ENCODE data around the gene SQSTM1.

SQSTM1 gene

GRCh38 chr5:179820127-179820482, 600 bp upstream of the SQSTM1 start:
- Histone ChIP-seq H3K27ac (replicated peaks) (peak overlapping the region; percentile 89), H3K4me3 (replicated peaks; ENCODE audit: insufficient read depth, low read length) (peak overlapping the region; percentile 88), H3K27me3 (ENCODE audit: insufficient read depth, poor library complexity, severe bottlenecking) (no peaks in the 10 kb centered on the region)
- no peak for TF ChIP-seq POLR2AphosphoS5 (IDR thresholded peaks at IDR 0.05; ENCODE audit: low read depth)
- no peak for TF ChIP-seq GABPA (IDR thresholded peaks at IDR 0.05; ENCODE audit: low read depth)
- DNase-seq (ENCODE audit: low read depth in 1 of 2, low spot score in 1 of 2), result no peak

DNA sequence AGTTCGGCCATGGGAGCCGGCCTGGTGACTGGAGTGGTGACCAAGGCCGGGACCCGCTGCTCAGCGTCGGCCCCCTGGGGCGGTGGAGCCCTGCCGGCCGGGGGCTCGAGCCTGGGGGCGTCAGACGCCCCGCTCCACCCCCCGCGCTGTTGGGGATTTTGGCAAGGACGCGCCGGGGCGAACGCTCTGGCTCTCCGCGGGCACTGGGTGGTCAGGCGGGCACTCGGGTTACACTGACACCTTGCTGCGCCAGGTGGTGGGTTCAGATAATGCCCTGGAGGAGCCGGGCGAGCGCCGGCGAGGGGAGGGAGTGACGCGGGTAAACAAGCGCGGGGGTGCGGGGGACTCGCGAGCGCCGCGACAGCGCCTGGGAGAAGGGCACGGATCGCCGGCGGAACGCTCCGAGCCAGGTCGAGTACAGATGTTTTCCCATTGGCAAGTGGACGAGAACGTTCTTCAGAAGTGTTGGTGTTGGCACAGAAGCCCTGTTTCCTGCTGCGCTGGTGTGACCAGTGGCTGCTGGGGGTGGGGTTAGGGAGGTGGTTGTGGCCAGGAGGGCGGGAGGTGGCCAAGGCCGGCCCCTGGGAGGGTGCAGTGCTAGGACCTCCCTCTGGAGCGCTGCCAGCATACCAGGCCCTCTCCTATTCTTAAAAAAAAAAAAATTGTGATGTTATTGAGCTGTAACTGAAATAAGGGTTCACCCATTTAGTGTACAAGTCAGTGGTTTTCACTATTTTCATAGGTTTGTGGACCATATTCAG, 773 bp downstream of the SQSTM1 start:
- Histone ChIP-seq H3K27me3 (ENCODE audit: insufficient read depth, poor library complexity, severe bottlenecking) (no peaks in the 10 kb centered on the region), H3K4me3 (replicated peaks; ENCODE audit: insufficient read depth, low read length) (peak overlapping the region; percentile 88), H3K27ac (replicated peaks) (peak overlapping the region; percentile 89)
- no peak for TF ChIP-seq SPI1 (IDR thresholded peaks at IDR 0.05; ENCODE audit: borderline replicate concordance, low read depth)
- TF ChIP-seq POLR2AphosphoS5 (IDR thresholded peaks at IDR 0.05; ENCODE audit: low read depth), result 0 out of 2 replicates have a peak, but pooled peaks have one; percentile 27
- TF ChIP-seq, protein P1, sequence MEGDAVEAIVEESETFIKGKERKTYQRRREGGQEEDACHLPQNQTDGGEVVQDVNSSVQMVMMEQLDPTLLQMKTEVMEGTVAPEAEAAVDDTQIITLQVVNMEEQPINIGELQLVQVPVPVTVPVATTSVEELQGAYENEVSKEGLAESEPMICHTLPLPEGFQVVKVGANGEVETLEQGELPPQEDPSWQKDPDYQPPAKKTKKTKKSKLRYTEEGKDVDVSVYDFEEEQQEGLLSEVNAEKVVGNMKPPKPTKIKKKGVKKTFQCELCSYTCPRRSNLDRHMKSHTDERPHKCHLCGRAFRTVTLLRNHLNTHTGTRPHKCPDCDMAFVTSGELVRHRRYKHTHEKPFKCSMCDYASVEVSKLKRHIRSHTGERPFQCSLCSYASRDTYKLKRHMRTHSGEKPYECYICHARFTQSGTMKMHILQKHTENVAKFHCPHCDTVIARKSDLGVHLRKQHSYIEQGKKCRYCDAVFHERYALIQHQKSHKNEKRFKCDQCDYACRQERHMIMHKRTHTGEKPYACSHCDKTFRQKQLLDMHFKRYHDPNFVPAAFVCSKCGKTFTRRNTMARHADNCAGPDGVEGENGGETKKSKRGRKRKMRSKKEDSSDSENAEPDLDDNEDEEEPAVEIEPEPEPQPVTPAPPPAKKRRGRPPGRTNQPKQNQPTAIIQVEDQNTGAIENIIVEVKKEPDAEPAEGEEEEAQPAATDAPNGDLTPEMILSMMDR (IDR thresholded peaks at IDR 0.05; ENCODE audit: insufficient read depth, low read length), result no peak
- DNase-seq (ENCODE audit: low read depth in 1 of 2, low spot score in 1 of 2), result peak in 1 of 2 experiments; percentile 92

DNA sequence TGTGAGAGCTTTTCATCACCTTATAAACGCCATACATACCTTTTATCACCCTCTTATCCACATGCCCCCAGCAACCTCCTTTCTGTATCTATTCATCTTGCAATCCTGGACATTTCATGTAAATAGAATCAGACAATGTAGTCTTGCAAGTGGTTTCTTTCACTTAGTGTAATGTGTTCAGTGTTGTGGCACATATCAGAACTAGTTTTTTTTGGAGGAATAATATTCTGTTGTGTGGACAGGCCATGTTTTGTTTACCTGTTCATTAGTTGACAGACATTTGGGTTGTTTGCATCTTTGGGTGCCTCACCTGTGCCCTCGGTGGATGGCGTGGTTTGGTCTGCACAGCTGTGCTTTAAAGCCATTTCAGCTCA, 1.3 kb downstream of the SQSTM1 start:
- TF ChIP-seq SPI1 (IDR thresholded peaks at IDR 0.05; ENCODE audit: borderline replicate concordance, low read depth), result no peak
- TF ChIP-seq, protein P1 (IDR thresholded peaks at IDR 0.05; ENCODE audit: insufficient read depth, low read length), result no peak
- no peak for DNase-seq (ENCODE audit: low read depth in 1 of 2, low spot score in 1 of 2)
- H3K4me3 ChIP-seq (replicated peaks; ENCODE audit: insufficient read depth, low read length), result peak overlapping the region; percentile 88
- no peaks in the 10 kb centered on the region for H3K27me3 ChIP-seq (ENCODE audit: insufficient read depth, poor library complexity, severe bottlenecking)
- H3K27ac ChIP-seq (replicated peaks), result peak overlapping the region; percentile 15

- H3K27me3 ChIP-seq (ENCODE audit: insufficient read depth, poor library complexity, severe bottlenecking), result no peaks in the 10 kb centered on the region
- TF ChIP-seq GABPA (IDR thresholded peaks at IDR 0.05; ENCODE audit: low read depth) (no peak), SPI1 (IDR thresholded peaks at IDR 0.05; ENCODE audit: borderline replicate concordance, low read depth) (no peak), POLR2AphosphoS5 (IDR thresholded peaks at IDR 0.05; ENCODE audit: low read depth) (no peak)
- TF ChIP-seq, protein P2, sequence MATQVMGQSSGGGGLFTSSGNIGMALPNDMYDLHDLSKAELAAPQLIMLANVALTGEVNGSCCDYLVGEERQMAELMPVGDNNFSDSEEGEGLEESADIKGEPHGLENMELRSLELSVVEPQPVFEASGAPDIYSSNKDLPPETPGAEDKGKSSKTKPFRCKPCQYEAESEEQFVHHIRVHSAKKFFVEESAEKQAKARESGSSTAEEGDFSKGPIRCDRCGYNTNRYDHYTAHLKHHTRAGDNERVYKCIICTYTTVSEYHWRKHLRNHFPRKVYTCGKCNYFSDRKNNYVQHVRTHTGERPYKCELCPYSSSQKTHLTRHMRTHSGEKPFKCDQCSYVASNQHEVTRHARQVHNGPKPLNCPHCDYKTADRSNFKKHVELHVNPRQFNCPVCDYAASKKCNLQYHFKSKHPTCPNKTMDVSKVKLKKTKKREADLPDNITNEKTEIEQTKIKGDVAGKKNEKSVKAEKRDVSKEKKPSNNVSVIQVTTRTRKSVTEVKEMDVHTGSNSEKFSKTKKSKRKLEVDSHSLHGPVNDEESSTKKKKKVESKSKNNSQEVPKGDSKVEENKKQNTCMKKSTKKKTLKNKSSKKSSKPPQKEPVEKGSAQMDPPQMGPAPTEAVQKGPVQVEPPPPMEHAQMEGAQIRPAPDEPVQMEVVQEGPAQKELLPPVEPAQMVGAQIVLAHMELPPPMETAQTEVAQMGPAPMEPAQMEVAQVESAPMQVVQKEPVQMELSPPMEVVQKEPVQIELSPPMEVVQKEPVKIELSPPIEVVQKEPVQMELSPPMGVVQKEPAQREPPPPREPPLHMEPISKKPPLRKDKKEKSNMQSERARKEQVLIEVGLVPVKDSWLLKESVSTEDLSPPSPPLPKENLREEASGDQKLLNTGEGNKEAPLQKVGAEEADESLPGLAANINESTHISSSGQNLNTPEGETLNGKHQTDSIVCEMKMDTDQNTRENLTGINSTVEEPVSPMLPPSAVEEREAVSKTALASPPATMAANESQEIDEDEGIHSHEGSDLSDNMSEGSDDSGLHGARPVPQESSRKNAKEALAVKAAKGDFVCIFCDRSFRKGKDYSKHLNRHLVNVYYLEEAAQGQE (IDR thresholded peaks at IDR 0.05; ENCODE audit: insufficient replicate concordance, low read depth), result no peak
- TF ChIP-seq, protein P1 (IDR thresholded peaks at IDR 0.05; ENCODE audit: insufficient read depth, low read length), result no peak
- H3K27ac ChIP-seq (replicated peaks), result peak overlapping the region; percentile 15
- no peak for DNase-seq (ENCODE audit: low read depth in 1 of 2, low spot score in 1 of 2)
- H3K4me3 ChIP-seq (replicated peaks; ENCODE audit: insufficient read depth, low read length), result peak overlapping the region; percentile 88; the same call in 1 of the 2 replicates
Measured at GRCh38 chr5:179822444-179822990, 1.8 kb downstream of the SQSTM1 start.
